HL-60 (cell line): Measurements from ENCODE around the gene PRELID2.

Experiments
- GABPA ChIP-seq: IDR thresholded peaks from 2 replicates; pipeline ENCODE4 v1.6.1; 2012; ENCODE audit warnings: low read depth
- POLR2AphosphoS5 ChIP-seq: IDR thresholded peaks from 2 replicates; pipeline ENCODE4 v1.6.1; 2012; ENCODE audit warnings: low read depth
- REST ChIP-seq: IDR thresholded peaks from 2 replicates; pipeline ENCODE4 v1.6.1; 2012; ENCODE audit warnings: low read depth; ENCODE audit not compliant: insufficient replicate concordance
- SPI1 ChIP-seq: IDR thresholded peaks from 2 replicates; pipeline ENCODE4 v1.6.1; 2012; ENCODE audit warnings: low read depth, mild to moderate bottlenecking, borderline replicate concordance
- TF ChIP-seq, protein P1 (sequence below): IDR thresholded peaks from one replicate; pipeline ENCODE4 v1.5.1; 2011; ENCODE audit warnings: low read length, control low read depth, inconsistent platforms; ENCODE audit not compliant: insufficient read depth

DNA sequence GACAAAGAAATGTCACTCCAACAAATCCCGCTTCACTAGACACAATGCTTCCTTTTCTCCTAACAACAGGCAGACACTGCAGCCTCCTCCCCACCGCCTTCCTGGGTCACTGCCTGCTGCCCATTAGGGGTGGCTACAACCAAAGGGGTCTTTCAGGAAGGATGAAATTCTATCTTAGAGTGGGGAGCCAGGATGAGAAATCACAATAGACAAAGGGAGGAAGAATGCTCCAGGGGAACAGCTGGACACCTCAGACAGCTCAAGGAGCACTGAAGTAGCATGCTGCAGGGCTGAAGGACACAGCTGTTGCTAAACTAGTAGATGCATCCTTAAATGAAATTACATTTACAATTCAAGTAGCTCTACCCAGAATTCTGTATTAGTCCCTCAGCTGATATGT is 54.2 kb downstream of the PRELID2 start:
- TF ChIP-seq, protein P1, sequence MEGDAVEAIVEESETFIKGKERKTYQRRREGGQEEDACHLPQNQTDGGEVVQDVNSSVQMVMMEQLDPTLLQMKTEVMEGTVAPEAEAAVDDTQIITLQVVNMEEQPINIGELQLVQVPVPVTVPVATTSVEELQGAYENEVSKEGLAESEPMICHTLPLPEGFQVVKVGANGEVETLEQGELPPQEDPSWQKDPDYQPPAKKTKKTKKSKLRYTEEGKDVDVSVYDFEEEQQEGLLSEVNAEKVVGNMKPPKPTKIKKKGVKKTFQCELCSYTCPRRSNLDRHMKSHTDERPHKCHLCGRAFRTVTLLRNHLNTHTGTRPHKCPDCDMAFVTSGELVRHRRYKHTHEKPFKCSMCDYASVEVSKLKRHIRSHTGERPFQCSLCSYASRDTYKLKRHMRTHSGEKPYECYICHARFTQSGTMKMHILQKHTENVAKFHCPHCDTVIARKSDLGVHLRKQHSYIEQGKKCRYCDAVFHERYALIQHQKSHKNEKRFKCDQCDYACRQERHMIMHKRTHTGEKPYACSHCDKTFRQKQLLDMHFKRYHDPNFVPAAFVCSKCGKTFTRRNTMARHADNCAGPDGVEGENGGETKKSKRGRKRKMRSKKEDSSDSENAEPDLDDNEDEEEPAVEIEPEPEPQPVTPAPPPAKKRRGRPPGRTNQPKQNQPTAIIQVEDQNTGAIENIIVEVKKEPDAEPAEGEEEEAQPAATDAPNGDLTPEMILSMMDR: no peak
- TF ChIP-seq POLR2AphosphoS5 (no peak), GABPA (no peak), SPI1 (no peak), REST (no peak)
